GM12874 (cell line): ENCODE data around the gene ERFL.
A peak's percentile ranks its signal among the peaks of the same experiment; 100 is the strongest.

ENCODE experiments used
- CTCF ChIP-seq: IDR thresholded peaks from 2 replicates; pipeline ENCODE4 v1.5.1; 2011; ENCODE audit warnings: low read depth, mild to moderate bottlenecking, control low read depth, low read length, moderate library complexity; ENCODE audit not compliant: insufficient read depth

ERFL gene

GRCh38 chr19:41877916-41878905 is 50.0 kb downstream of the ERFL start:
- 0 out of 2 replicates have a peak, but pooled peaks have one; percentile 7 for TF ChIP-seq CTCF

GRCh38 chr19:41876847-41877832 is 51.1 kb downstream of the ERFL start, which contains the start of gene CD79A:
TSS of gene CD79A (plus strand) at chr19:41877279. CDS start at chr19:41877305, 26 bp downstream.
- no peak for TF ChIP-seq CTCF

DNA sequence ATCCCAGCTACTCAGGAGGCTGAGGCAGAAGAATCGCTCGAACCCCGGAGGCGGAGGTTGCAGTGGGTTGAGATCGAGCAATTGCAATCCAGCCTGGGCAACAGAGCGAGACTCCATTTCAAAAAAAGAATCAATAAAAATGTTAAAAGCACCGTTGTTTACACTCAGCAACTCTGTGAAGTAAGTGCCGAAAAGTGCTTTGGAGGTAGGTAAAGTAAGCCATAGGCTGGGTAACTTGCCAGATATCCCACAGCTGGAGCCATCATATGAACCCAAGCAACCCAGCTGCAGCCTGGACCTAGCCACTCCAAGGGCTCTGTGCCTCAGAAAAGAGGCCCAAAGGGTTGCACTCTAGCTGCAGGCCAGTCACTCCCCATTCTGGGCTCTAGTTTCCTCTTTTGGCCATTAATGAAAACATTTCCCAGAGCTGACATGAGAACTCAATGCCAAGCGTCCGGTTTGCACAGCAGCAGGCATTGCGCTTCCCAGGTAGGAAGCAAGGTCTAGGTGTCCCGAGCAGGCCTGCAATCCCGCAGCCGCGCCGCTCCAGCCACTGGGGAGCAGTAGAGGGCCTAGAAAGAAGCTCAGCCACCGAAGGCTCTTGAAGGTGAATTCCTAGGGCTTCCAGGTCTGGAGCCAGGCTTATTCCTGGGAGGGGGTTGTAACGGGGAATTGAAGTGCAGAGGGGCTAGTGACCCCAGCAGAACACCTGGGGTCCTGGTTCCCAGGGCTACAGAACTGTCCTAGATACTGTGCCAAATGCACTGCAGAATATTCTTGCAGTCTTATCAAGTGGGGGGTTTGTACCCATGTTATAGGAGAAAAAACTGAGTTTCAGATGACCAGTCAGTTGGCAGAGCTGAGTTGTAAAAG is 55.2 kb downstream of the ERFL start:
- TF ChIP-seq CTCF, result peak; percentile 82

- TF ChIP-seq CTCF, result no peak
Measured at GRCh38 chr19:41872384-41872774, 55.9 kb downstream of the ERFL start.

- TF ChIP-seq CTCF, result no peak
Measured at GRCh38 chr19:41871573-41872383, 56.5 kb downstream of the ERFL start.

GRCh38 chr19:41870401-41870873 is 57.8 kb downstream of the ERFL start:
- no peak for TF ChIP-seq CTCF
